SK-N-SH (cell line): ENCODE measurements around the gene EVA1A. TPM values are rescaled to one million over a fixed set of nuclear protein-coding genes. Genes with fewer than 3 reads are reported as not detected.

ENCODE experiments used
- CTCF ChIA-PET: fragments of 300-600, 350-600 bp; formaldehyde crosslinking; extraction: SDS; loops from one replicate; lab custom pipeline; 2021; lab: Yijun Ruan, JAX
- POLR2A ChIA-PET: fragments of 350-600 bp; sonication (Branson Sonifier 250); formaldehyde crosslinking; extraction: SDS; loops from one replicate; lab custom pipeline; 2020; ENCODE audit warnings: antibody characterized with exemption, inconsistent platforms; lab: Yijun Ruan, JAX
- DNase-seq: peaks from one replicate; pipeline ENCODE4 v3.0.0; 2012
- H2AFZ ChIP-seq: fragments of 200-600 bp; sonication (generic); 2 replicates; pipeline ENCODE4 v1.8.1; 2016; ENCODE audit warnings: antibody characterized with exemption, mild to moderate bottlenecking, low read depth
- H3F3A ChIP-seq: fragments of 200-600 bp; sonication (generic); replicated peaks from 2 replicates; pipeline ENCODE3; 2016; ENCODE audit warnings: antibody characterized with exemption, mild to moderate bottlenecking; ENCODE audit not compliant: insufficient read depth
- H3K27ac ChIP-seq, 2 experiments: fragments of 200-500 bp in 1 of 2; fragments of 200-600 bp in 1 of 2; sonication (Bioruptor generic) in 1 of 2; sonication (generic), shearing (Covaris generic) in 1 of 2; 2 replicates each; pipeline versions ENCODE4 v1.5.1 to v1.6.1; 2014 to 2016; ENCODE audit warnings: low read depth in 2 of 2, inconsistent platforms in 1 of 2, low read length in 1 of 2, mild to moderate bottlenecking in 1 of 2, mixed read lengths in 1 of 2
- H3K27me3 ChIP-seq: fragments of 200-600 bp; sonication (generic), shearing (Covaris generic); 2 replicates; pipeline ENCODE4 v1.6.1; 2016; ENCODE audit warnings: mixed run types; ENCODE audit not compliant: insufficient read depth
- H3K36me3 ChIP-seq, 2 experiments: fragments of 200-500 bp in 1 of 2; fragments of 200-600 bp in 1 of 2; sonication (Bioruptor generic) in 1 of 2; sonication (generic) in 1 of 2; replicated peaks in 1 of 2; 2 replicates each; pipeline versions ENCODE3 to v1.5.1; 2014 to 2016; ENCODE audit warnings: low read length in 1 of 2, mild to moderate bottlenecking in 1 of 2; ENCODE audit not compliant: insufficient read depth in 2 of 2, control insufficient read depth in 1 of 2
- H3K4me1 ChIP-seq, 2 experiments: fragments of 200-500 bp in 1 of 2; fragments of 200-600 bp in 1 of 2; sonication (Bioruptor generic) in 1 of 2; sonication (generic), shearing (Covaris generic) in 1 of 2; 2 replicates each; pipeline versions ENCODE4 v1.5.1 to v1.6.1; 2014 to 2016; ENCODE audit warnings: low read depth in 1 of 2, low read length in 1 of 2, mixed run types in 1 of 2; ENCODE audit not compliant: insufficient read depth in 2 of 2, control insufficient read depth in 1 of 2
- H3K4me2 ChIP-seq: fragments of 200-600 bp; sonication (generic), shearing (Covaris generic); 2 replicates; pipeline ENCODE4 v1.6.1; 2017; ENCODE audit warnings: mixed run types
- H3K4me3 ChIP-seq, 2 experiments: fragments of 200-500 bp in 1 of 2; fragments of 200-600 bp in 1 of 2; sonication (Bioruptor generic) in 1 of 2; sonication (generic), shearing (Covaris generic) in 1 of 2; 2 replicates each; pipeline versions ENCODE4 v1.5.1 to v1.8.1; 2014 to 2016; ENCODE audit warnings: low read depth in 2 of 2, inconsistent platforms in 1 of 2, low read length in 1 of 2, mild to moderate bottlenecking in 1 of 2, mixed read lengths in 1 of 2, moderate library complexity in 1 of 2
- H3K79me2 ChIP-seq: fragments of 200-600 bp; sonication (generic); 2 replicates; pipeline ENCODE4 v1.8.1; 2017; ENCODE audit warnings: mild to moderate bottlenecking; ENCODE audit not compliant: insufficient read depth
- H3K9ac ChIP-seq: fragments of 200-600 bp; sonication (generic); 2 replicates; pipeline ENCODE4 v1.6.1; 2017; ENCODE audit warnings: mixed run types
- H3K9me2 ChIP-seq: fragments of 200-600 bp; sonication (generic); 2 replicates; pipeline ENCODE4 v1.6.1; 2017; ENCODE audit warnings: mixed run types
- H3K9me3 ChIP-seq: fragments of 200-600 bp; sonication (generic); 2 replicates; pipeline ENCODE4 v1.6.1; 2017; ENCODE audit warnings: mixed run types, mild to moderate bottlenecking, moderate library complexity
- H4K20me1 ChIP-seq: fragments of 200-600 bp; sonication (generic); 2 replicates; pipeline ENCODE4 v1.6.1; 2017; ENCODE audit warnings: mild to moderate bottlenecking, mixed run types; ENCODE audit not compliant: insufficient read depth
- CHD2 ChIP-seq: fragments of 150-350 bp; IDR thresholded peaks from 2 replicates; pipeline ENCODE4 v1.6.1; 2018; ENCODE audit warnings: low read length; ENCODE audit not compliant: partially characterized antibody
- FOSL2 ChIP-seq: IDR thresholded peaks from 2 replicates; pipeline ENCODE4 v1.4.0; 2012; ENCODE audit warnings: low read depth, mild to moderate bottlenecking, moderate library complexity, borderline replicate concordance
- FOXJ3 ChIP-seq: sonication (generic); formaldehyde crosslinking; IDR thresholded peaks from 2 replicates; pipeline ENCODE4 v1.5.1; 2020; ENCODE audit warnings: mild to moderate bottlenecking, missing genetic modification reagents
- FOXM1 ChIP-seq: IDR thresholded peaks from 2 replicates; pipeline ENCODE4 v1.4.0; 2012; ENCODE audit warnings: low read depth, mild to moderate bottlenecking
- GATA2 ChIP-seq: sonication (generic); formaldehyde crosslinking; IDR thresholded peaks from 2 replicates; pipeline ENCODE4 v1.5.0; 2020; ENCODE audit warnings: mild to moderate bottlenecking, missing genetic modification reagents
- IRF3 ChIP-seq: fragments of 150-350 bp; IDR thresholded peaks from 2 replicates; pipeline ENCODE4 v1.6.1; 2016; ENCODE audit warnings: mild to moderate bottlenecking, low read depth, low read length
- JUND ChIP-seq: IDR thresholded peaks from 2 replicates; pipeline ENCODE4 v1.4.0; 2012
- MEF2A ChIP-seq: IDR thresholded peaks from 2 replicates; pipeline ENCODE4 v1.4.0; 2012; ENCODE audit warnings: low read depth, borderline replicate concordance
- NFIC ChIP-seq: IDR thresholded peaks from 2 replicates; pipeline ENCODE4 v1.4.0; 2012; ENCODE audit warnings: borderline replicate concordance
- NRF1 ChIP-seq: IDR thresholded peaks from 2 replicates; pipeline ENCODE4 v1.6.1; 2012; ENCODE audit warnings: low read depth, mild to moderate bottlenecking, low read length
- RCOR1 ChIP-seq: fragments of 150-350 bp; IDR thresholded peaks from 2 replicates; pipeline ENCODE4 v1.6.1; 2017; ENCODE audit warnings: antibody characterized with exemption, low read length
- REST ChIP-seq: IDR thresholded peaks from 2 replicates; pipeline ENCODE4 v1.6.1; 2012; ENCODE audit warnings: mild to moderate bottlenecking, low read depth, low read length, moderate library complexity
- RFX5 ChIP-seq: IDR thresholded peaks from 2 replicates; pipeline ENCODE4 v1.6.1; 2012; ENCODE audit warnings: mild to moderate bottlenecking, improper control_type of control experiment, low read length
- SIN3A ChIP-seq: IDR thresholded peaks from 2 replicates; pipeline ENCODE4 v1.6.1; 2012; ENCODE audit warnings: low read depth, mild to moderate bottlenecking, low read length, moderate library complexity, borderline replicate concordance
- SMC3 ChIP-seq: IDR thresholded peaks from 2 replicates; pipeline ENCODE4 v1.6.1; 2012; ENCODE audit warnings: low read depth, low read length, improper control_type of control experiment
- YY1 ChIP-seq: IDR thresholded peaks from 2 replicates; pipeline ENCODE4 v1.4.0; 2012; ENCODE audit warnings: low read depth, mild to moderate bottlenecking
- WGBS: methylation state at CpG from one replicate; pipeline ENCODE4 v1.1.6; 2017; ENCODE audit warnings: low lambda C conversion rate; 5-methylcytosine and 5-hydroxymethylcytosine counted together
- polyA plus RNA-seq, 3 experiments: library from polyadenylated mRNA; depleted of rRNA; stranded (reverse); fragments of >200 nt; gene quantifications; 2 replicates each; pipeline ENCODE4 v1.2.3, GENCODE V29; 2012
- TF ChIP-seq, protein P1 (sequence below): fragments of 150-350 bp; IDR thresholded peaks from 2 replicates; pipeline ENCODE4 v1.6.1; 2017; ENCODE audit warnings: antibody characterized with exemption, low read length, low read depth, borderline replicate concordance
- TF ChIP-seq, protein P2 (sequence below): IDR thresholded peaks from 2 replicates; pipeline ENCODE4 v1.4.0; 2012; ENCODE audit warnings: low read depth, borderline replicate concordance
- TF ChIP-seq, protein P3 (sequence below): IDR thresholded peaks from 2 replicates; pipeline ENCODE4 v1.4.0; 2012; ENCODE audit warnings: low read depth, borderline replicate concordance

The EVA1A gene
- polyA plus RNA-seq, 1 of the 3 experiments (the other 2 are of a cell fraction) = 93.0 TPM

GRCh38 chr2:75447176-75447575, 113.6 kb downstream of the EVA1A start:
- H3K27ac ChIP-seq = no peak overlapping the region
- H3K9me3 ChIP-seq = peaks cover 8% of the 10 kb centered on the region; the same call in 1 of the 2 replicates
- no peak overlapping the region for H3K4me2 ChIP-seq
- no peak overlapping the region for H2AFZ ChIP-seq
- H3K79me2 ChIP-seq = no peaks in the 10 kb centered on the region
- WGBS = 42% methylated on average over 5 of the region's 5 CpGs
- H4K20me1 ChIP-seq = no peaks in the 10 kb centered on the region
- POLR2A ChIA-PET = no interaction called here
- no peaks in the 10 kb centered on the region for H3F3A ChIP-seq
- H3K9me2 ChIP-seq = no peaks in the 10 kb centered on the region
- DNase-seq = no peak
- H3K4me1 ChIP-seq = no peaks in the 10 kb centered on the region
- TF ChIP-seq IRF3 (no peak), SMC3 (no peak), JUND (no peak), RFX5 (no peak), RCOR1 (no peak), MEF2A (no peak), NRF1 (no peak), FOXJ3 (CRISPR knock-in tag) (no peak), GATA2 (CRISPR knock-in tag) (no peak), CHD2 (no peak), FOXM1 (no peak), YY1 (no peak), REST (no peak), NFIC (no peak), SIN3A (no peak), FOSL2 (no peak)
- TF ChIP-seq, protein P1, sequence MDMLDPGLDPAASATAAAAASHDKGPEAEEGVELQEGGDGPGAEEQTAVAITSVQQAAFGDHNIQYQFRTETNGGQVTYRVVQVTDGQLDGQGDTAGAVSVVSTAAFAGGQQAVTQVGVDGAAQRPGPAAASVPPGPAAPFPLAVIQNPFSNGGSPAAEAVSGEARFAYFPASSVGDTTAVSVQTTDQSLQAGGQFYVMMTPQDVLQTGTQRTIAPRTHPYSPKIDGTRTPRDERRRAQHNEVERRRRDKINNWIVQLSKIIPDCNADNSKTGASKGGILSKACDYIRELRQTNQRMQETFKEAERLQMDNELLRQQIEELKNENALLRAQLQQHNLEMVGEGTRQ = no peak
- TF ChIP-seq, protein P2, sequence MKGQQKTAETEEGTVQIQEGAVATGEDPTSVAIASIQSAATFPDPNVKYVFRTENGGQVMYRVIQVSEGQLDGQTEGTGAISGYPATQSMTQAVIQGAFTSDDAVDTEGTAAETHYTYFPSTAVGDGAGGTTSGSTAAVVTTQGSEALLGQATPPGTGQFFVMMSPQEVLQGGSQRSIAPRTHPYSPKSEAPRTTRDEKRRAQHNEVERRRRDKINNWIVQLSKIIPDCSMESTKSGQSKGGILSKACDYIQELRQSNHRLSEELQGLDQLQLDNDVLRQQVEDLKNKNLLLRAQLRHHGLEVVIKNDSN = no peak
- TF ChIP-seq, protein P3, sequence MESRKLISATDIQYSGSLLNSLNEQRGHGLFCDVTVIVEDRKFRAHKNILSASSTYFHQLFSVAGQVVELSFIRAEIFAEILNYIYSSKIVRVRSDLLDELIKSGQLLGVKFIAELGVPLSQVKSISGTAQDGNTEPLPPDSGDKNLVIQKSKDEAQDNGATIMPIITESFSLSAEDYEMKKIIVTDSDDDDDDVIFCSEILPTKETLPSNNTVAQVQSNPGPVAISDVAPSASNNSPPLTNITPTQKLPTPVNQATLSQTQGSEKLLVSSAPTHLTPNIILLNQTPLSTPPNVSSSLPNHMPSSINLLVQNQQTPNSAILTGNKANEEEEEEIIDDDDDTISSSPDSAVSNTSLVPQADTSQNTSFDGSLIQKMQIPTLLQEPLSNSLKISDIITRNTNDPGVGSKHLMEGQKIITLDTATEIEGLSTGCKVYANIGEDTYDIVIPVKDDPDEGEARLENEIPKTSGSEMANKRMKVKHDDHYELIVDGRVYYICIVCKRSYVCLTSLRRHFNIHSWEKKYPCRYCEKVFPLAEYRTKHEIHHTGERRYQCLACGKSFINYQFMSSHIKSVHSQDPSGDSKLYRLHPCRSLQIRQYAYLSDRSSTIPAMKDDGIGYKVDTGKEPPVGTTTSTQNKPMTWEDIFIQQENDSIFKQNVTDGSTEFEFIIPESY = no peak
- TF ChIP-seq, all 33 proteins: peak for 0
- Histone ChIP-seq H3K4me3 (no peak overlapping the region), H3K27me3 (no peaks in the 10 kb centered on the region), H3K36me3 (peaks cover 0 to 5% of the 10 kb centered on the region in 2 experiments), H3K9ac (no peak overlapping the region)
- CTCF ChIA-PET = interaction anchor here (0.9 to 1.7 kb wide), 5 partner anchors 12 to 181 kb away, joined by 3 to 8 read pairs (median 4); no protein-coding TSS in a partner anchor
